ENCODE data around the gene DISP1. TPM values are rescaled to one million over a fixed set of nuclear protein-coding genes. Genes with fewer than 3 reads are reported as not detected.

DISP1 gene
- total and polyA plus RNA-seq, 10 of the 15 experiments (the other 5 are each of a cell fraction or from before 2014, with no cell fraction given): 0.11 to 1.4 (median 0.72) TPM

DNA sequence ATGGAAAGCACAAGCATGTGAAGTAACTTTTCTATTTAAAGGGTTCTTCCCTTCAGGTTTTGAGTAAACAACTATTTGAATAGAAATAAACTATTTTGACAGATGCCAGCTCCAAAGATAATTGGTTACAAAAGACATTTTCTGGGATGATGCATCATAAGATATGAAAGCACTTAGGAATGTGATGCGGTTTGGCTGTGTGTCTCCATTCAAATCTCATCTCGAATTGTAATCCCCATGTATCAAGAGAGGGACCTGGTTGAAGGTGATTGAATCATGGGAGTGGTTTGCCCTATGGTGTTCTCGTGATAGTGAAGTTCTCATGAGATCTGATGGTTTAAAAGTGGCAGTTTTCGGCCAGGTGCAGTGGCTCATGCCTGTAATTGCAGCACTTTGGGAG, 6.4 kb downstream of the DISP1 start:
- no peaks in the 10 kb centered on the region for H3K36me3 ChIP-seq (ENCODE audit: control insufficient read depth in 2 of 2, insufficient read depth in 2 of 2, low read length in 1 of 2)
- SMC1A ChIA-PET (ENCODE audit: uncharacterized antibody, unreplicated experiment): no interaction called here
- BruUV-seq (replicated peaks): no TSS peak
- H3K79me2 ChIP-seq (ENCODE audit: control insufficient read depth, insufficient read depth, low read length): no peaks in the 10 kb centered on the region
- intact Hi-C loops (cut with micrococcal nuclease; ENCODE audit: unreplicated experiment) (no loop called here), in situ Hi-C loops (cut with MboI) (no loop called here)
- H3K4me3 ChIP-seq: no peak overlapping the region
- POLR2A ChIA-PET: no interaction called here
- H2AFZ ChIP-seq (ENCODE audit: control insufficient read depth, low read depth, low read length): no peak overlapping the region
- ATAC-seq (no peak), FAIRE-seq (no peak), DNase-seq (ENCODE audit: low read depth, low spot score) (no peak)
- H3K4me1 ChIP-seq (ENCODE audit: control insufficient read depth, insufficient read depth, low read length): no peaks in the 10 kb centered on the region
- H4K20me1 ChIP-seq (ENCODE audit: control insufficient read depth, insufficient read depth): no peaks in the 10 kb centered on the region
- WGBS (ENCODE audit: insufficient coverage, insufficient replicate concordance, low lambda C conversion rate, missing lambda C conversion rate): 52% methylated on average over 4 of the region's 4 CpGs
- CTCF ChIA-PET: no interaction called here
- no peaks in the 10 kb centered on the region for H3K9me3 ChIP-seq (replicated peaks; ENCODE audit: control insufficient read depth, insufficient read depth, low read length)
- no peak overlapping the region for H3K9ac ChIP-seq (ENCODE audit: control insufficient read depth, insufficient read depth, low read length)
- H3K4me2 ChIP-seq (ENCODE audit: control insufficient read depth, insufficient read depth): no peak overlapping the region
- RAD21 ChIA-PET (ENCODE audit: unreplicated experiment): no interaction called here
- H3K27me3 ChIP-seq (replicated peaks in 1 of 2; ENCODE audit: control insufficient read depth in 2 of 2, insufficient read depth in 2 of 2, low read length in 1 of 2): no peaks in the 10 kb centered on the region
- H3K27ac ChIP-seq (ENCODE audit: control insufficient read depth, insufficient read depth): no peak overlapping the region
- TF ChIP-seq NFXL1 (IDR thresholded peaks at IDR 0.05; ENCODE audit: borderline replicate concordance) (no peak), NR2C1 (IDR thresholded peaks at IDR 0.05) (no peak), ZNF622 (IDR thresholded peaks at IDR 0.05) (no peak), SUPT20H (IDR thresholded peaks at IDR 0.05; ENCODE audit: borderline replicate concordance, control insufficient read depth, low read depth, low read length) (no peak), ZNF217 (IDR thresholded peaks at IDR 0.05) (no peak), NFYA (IDR thresholded peaks at IDR 0.05; ENCODE audit: borderline replicate concordance, low read depth, low read length) (no peak), CHD4 (IDR thresholded peaks at IDR 0.05) (no peak), RFX5 (IDR thresholded peaks at IDR 0.05; ENCODE audit: low read depth, low read length) (no peak)
- TF ChIP-seq, protein P1, sequence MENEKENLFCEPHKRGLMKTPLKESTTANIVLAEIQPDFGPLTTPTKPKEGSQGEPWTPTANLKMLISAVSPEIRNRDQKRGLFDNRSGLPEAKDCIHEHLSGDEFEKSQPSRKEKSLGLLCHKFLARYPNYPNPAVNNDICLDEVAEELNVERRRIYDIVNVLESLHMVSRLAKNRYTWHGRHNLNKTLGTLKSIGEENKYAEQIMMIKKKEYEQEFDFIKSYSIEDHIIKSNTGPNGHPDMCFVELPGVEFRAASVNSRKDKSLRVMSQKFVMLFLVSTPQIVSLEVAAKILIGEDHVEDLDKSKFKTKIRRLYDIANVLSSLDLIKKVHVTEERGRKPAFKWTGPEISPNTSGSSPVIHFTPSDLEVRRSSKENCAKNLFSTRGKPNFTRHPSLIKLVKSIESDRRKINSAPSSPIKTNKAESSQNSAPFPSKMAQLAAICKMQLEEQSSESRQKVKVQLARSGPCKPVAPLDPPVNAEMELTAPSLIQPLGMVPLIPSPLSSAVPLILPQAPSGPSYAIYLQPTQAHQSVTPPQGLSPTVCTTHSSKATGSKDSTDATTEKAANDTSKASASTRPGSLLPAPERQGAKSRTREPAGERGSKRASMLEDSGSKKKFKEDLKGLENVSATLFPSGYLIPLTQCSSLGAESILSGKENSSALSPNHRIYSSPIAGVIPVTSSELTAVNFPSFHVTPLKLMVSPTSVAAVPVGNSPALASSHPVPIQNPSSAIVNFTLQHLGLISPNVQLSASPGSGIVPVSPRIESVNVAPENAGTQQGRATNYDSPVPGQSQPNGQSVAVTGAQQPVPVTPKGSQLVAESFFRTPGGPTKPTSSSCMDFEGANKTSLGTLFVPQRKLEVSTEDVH (IDR thresholded peaks at IDR 0.05; ENCODE audit: low read depth, partially characterized antibody): no peak
- TF ChIP-seq, protein P2, sequence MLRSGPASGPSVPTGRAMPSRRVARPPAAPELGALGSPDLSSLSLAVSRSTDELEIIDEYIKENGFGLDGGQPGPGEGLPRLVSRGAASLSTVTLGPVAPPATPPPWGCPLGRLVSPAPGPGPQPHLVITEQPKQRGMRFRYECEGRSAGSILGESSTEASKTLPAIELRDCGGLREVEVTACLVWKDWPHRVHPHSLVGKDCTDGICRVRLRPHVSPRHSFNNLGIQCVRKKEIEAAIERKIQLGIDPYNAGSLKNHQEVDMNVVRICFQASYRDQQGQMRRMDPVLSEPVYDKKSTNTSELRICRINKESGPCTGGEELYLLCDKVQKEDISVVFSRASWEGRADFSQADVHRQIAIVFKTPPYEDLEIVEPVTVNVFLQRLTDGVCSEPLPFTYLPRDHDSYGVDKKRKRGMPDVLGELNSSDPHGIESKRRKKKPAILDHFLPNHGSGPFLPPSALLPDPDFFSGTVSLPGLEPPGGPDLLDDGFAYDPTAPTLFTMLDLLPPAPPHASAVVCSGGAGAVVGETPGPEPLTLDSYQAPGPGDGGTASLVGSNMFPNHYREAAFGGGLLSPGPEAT (IDR thresholded peaks at IDR 0.05; ENCODE audit: low read depth): no peak
- TF ChIP-seq, protein P3, sequence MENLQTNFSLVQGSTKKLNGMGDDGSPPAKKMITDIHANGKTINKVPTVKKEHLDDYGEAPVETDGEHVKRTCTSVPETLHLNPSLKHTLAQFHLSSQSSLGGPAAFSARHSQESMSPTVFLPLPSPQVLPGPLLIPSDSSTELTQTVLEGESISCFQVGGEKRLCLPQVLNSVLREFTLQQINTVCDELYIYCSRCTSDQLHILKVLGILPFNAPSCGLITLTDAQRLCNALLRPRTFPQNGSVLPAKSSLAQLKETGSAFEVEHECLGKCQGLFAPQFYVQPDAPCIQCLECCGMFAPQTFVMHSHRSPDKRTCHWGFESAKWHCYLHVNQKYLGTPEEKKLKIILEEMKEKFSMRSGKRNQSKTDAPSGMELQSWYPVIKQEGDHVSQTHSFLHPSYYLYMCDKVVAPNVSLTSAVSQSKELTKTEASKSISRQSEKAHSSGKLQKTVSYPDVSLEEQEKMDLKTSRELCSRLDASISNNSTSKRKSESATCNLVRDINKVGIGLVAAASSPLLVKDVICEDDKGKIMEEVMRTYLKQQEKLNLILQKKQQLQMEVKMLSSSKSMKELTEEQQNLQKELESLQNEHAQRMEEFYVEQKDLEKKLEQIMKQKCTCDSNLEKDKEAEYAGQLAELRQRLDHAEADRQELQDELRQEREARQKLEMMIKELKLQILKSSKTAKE (IDR thresholded peaks at IDR 0.05; ENCODE audit: low read depth, poor library complexity, severe bottlenecking): no peak
- TF ChIP-seq, protein P4, sequence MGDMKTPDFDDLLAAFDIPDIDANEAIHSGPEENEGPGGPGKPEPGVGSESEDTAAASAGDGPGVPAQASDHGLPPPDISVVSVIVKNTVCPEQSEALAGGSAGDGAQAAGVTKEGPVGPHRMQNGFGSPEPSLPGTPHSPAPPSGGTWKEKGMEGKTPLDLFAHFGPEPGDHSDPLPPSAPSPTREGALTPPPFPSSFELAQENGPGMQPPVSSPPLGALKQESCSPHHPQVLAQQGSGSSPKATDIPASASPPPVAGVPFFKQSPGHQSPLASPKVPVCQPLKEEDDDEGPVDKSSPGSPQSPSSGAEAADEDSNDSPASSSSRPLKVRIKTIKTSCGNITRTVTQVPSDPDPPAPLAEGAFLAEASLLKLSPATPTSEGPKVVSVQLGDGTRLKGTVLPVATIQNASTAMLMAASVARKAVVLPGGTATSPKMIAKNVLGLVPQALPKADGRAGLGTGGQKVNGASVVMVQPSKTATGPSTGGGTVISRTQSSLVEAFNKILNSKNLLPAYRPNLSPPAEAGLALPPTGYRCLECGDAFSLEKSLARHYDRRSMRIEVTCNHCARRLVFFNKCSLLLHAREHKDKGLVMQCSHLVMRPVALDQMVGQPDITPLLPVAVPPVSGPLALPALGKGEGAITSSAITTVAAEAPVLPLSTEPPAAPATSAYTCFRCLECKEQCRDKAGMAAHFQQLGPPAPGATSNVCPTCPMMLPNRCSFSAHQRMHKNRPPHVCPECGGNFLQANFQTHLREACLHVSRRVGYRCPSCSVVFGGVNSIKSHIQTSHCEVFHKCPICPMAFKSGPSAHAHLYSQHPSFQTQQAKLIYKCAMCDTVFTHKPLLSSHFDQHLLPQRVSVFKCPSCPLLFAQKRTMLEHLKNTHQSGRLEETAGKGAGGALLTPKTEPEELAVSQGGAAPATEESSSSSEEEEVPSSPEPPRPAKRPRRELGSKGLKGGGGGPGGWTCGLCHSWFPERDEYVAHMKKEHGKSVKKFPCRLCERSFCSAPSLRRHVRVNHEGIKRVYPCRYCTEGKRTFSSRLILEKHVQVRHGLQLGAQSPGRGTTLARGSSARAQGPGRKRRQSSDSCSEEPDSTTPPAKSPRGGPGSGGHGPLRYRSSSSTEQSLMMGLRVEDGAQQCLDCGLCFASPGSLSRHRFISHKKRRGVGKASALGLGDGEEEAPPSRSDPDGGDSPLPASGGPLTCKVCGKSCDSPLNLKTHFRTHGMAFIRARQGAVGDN (IDR thresholded peaks at IDR 0.05): no peak

Data from GM12878 (cell line).